ENCODE data around the gene TSPOAP1.
A peak's percentile ranks its signal among the peaks of the same experiment; 100 is the strongest.

TSPOAP1 gene

GRCh38 chr17:58329035-58329809 lies 627 bp upstream of the TSPOAP1 start:
- no peak for DNase-seq

- no peak for DNase-seq
Measured at GRCh38 chr17:58327363-58328194, 1.0 kb downstream of the TSPOAP1 start.

- no peak for DNase-seq
Measured at GRCh38 chr17:58326609-58327362, 1.8 kb downstream of the TSPOAP1 start.

GRCh38 chr17:58325976-58326468 lies 2.6 kb downstream of the TSPOAP1 start:
- DNase-seq = no peak

- DNase-seq = no peak
Measured at GRCh38 chr17:58325289-58325726, 3.3 kb downstream of the TSPOAP1 start.

- no peak for DNase-seq
Measured at GRCh38 chr17:58324409-58325288, 3.9 kb downstream of the TSPOAP1 start.

- no peak for DNase-seq
Measured at GRCh38 chr17:58324056-58324408, 4.6 kb downstream of the TSPOAP1 start.

- no peak for DNase-seq
Measured at GRCh38 chr17:58323366-58324055, 5.1 kb downstream of the TSPOAP1 start.

GRCh38 chr17:58322581-58323185 lies 5.9 kb downstream of the TSPOAP1 start:
- no peak for DNase-seq

GRCh38 chr17:58321571-58322525 lies 6.7 kb downstream of the TSPOAP1 start:
- DNase-seq = no peak

GRCh38 chr17:58320570-58321323 lies 7.8 kb downstream of the TSPOAP1 start:
- no peak for DNase-seq

- no peak for DNase-seq
Measured at GRCh38 chr17:58320163-58320558, 8.4 kb downstream of the TSPOAP1 start.

- DNase-seq = no peak
Measured at GRCh38 chr17:58319173-58320162, 9.1 kb downstream of the TSPOAP1 start.

- DNase-seq = no peak
Measured at GRCh38 chr17:58318627-58319172, 9.9 kb downstream of the TSPOAP1 start.

GRCh38 chr17:58318065-58318481 lies 10.5 kb downstream of the TSPOAP1 start:
- no peak for DNase-seq

- peak; percentile 71 for DNase-seq
Measured at GRCh38 chr17:58317421-58318064, 11.1 kb downstream of the TSPOAP1 start.

Data from NCI-H1694 (cell line).